HG02678 (cell line): ENCODE results near the gene PLCXD3.
"Not testable (repeated sequence)": the region's sequence is repeated elsewhere in the genome, so short reads cannot be mapped to it uniquely, and the experiment has no call there.

Source experiments
- ATAC-seq: cut with Tn5 transposase; IDR thresholded peaks from one replicate; pipeline ENCODE4 v1.9.1; 2021; ENCODE audit warnings: mild to moderate bottlenecking, moderate library complexity; ENCODE audit not compliant: unreplicated experiment

PLCXD3 gene

GRCh38 chr5:41493490-41494126 is 16.8 kb downstream of the PLCXD3 start:
- not testable (repeated sequence) for ATAC-seq

- no peak for ATAC-seq
Measured at GRCh38 chr5:41485533-41485932, 24.9 kb downstream of the PLCXD3 start.

GRCh38 chr5:41482715-41483114 is 27.7 kb downstream of the PLCXD3 start:
- no peak for ATAC-seq

- no peak for ATAC-seq
Measured at GRCh38 chr5:41482173-41482572, 28.2 kb downstream of the PLCXD3 start.

- ATAC-seq = not testable (repeated sequence)
Measured at GRCh38 chr5:41471571-41472208, 38.7 kb downstream of the PLCXD3 start.

GRCh38 chr5:41465493-41466171 is 44.8 kb downstream of the PLCXD3 start:
- no peak for ATAC-seq

GRCh38 chr5:41459557-41459956 is 50.8 kb downstream of the PLCXD3 start:
- ATAC-seq = no peak

- no peak for ATAC-seq
Measured at GRCh38 chr5:41457094-41457493, 53.3 kb downstream of the PLCXD3 start.

- ATAC-seq = no peak
Measured at GRCh38 chr5:41452506-41452905, 57.9 kb downstream of the PLCXD3 start.

- no peak for ATAC-seq
Measured at GRCh38 chr5:41447650-41448510, 62.5 kb downstream of the PLCXD3 start.

- ATAC-seq = no peak
Measured at GRCh38 chr5:41445937-41446563, 64.4 kb downstream of the PLCXD3 start.

GRCh38 chr5:41435276-41435675 is 75.1 kb downstream of the PLCXD3 start:
- no peak for ATAC-seq

GRCh38 chr5:41433552-41434181 is 76.7 kb downstream of the PLCXD3 start:
- no peak for ATAC-seq

- no peak for ATAC-seq
Measured at GRCh38 chr5:41432481-41433253, 77.7 kb downstream of the PLCXD3 start.

GRCh38 chr5:41427505-41427904 is 82.9 kb downstream of the PLCXD3 start:
- ATAC-seq = no peak

GRCh38 chr5:41425736-41426135 is 84.7 kb downstream of the PLCXD3 start:
- ATAC-seq = no peak

- ATAC-seq = no peak
Measured at GRCh38 chr5:41420492-41421067, 89.8 kb downstream of the PLCXD3 start.

- no peak for ATAC-seq
Measured at GRCh38 chr5:41418220-41419031, 92.0 kb downstream of the PLCXD3 start.
